ENCODE measurements around the gene SH3PXD2A. TPM values are rescaled to one million over a fixed set of nuclear protein-coding genes. Genes with fewer than 3 reads are reported as not detected.

Gene SH3PXD2A
- total RNA-seq, 1 donor from 2014 or later: 12.4 TPM

DNA sequence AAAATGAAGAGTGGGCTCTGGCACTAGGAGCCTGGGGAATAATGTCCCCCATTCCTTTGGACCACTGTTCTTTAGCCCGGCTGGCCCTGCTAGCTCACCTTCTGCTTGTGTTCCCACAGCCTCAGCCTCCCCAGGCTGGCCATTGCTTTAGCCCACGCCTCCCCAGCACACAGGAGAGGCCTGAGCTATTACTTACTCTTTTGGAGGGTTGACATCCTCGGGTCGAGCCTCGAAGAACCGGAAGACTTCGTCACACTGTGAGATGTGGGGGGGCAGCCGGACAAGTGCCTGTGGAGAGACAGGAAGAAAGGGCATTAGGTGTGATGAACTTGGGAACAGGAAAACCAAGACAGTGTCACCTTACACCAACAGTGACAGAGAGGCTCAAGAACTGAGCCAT lies 131.3 kb downstream of the SH3PXD2A start:
- TF ChIP-seq, protein P1, sequence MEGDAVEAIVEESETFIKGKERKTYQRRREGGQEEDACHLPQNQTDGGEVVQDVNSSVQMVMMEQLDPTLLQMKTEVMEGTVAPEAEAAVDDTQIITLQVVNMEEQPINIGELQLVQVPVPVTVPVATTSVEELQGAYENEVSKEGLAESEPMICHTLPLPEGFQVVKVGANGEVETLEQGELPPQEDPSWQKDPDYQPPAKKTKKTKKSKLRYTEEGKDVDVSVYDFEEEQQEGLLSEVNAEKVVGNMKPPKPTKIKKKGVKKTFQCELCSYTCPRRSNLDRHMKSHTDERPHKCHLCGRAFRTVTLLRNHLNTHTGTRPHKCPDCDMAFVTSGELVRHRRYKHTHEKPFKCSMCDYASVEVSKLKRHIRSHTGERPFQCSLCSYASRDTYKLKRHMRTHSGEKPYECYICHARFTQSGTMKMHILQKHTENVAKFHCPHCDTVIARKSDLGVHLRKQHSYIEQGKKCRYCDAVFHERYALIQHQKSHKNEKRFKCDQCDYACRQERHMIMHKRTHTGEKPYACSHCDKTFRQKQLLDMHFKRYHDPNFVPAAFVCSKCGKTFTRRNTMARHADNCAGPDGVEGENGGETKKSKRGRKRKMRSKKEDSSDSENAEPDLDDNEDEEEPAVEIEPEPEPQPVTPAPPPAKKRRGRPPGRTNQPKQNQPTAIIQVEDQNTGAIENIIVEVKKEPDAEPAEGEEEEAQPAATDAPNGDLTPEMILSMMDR (IDR thresholded peaks at IDR 0.05; ENCODE audit: insufficient read depth, low read length, severe bottlenecking): no peak
- no peak for DNase-seq (ENCODE audit: low read depth)
- Histone ChIP-seq H3K27me3 (ENCODE audit: control insufficient read depth, insufficient read depth, low read length) (no peaks in the 10 kb centered on the region), H3K4me3 (ENCODE audit: low read depth, low read length) (no peak overlapping the region), H3K36me3 (ENCODE audit: control insufficient read depth, insufficient read depth, low read length) (peaks cover 39% of the 10 kb centered on the region)
- FAIRE-seq: peak; percentile 77

DNA sequence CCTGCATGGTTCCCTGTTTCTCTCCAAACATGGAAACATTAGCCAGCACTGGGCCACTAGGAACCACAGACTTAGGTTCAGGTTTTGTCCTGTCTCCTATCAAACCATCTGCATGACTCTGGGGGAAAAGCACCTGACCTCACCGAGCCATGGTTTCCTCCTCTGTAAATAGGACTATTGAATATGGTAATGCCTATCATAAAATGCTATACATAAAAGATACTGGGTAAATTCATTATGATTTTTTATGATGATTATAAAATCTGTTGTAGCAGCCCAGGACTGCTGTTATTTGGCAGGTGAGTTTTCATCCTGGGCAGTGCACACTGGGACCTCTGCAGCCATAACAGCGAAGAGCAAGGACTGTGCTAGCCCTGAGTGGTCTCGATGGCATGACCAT lies 131.8 kb downstream of the SH3PXD2A start:
- Histone ChIP-seq H3K36me3 (ENCODE audit: control insufficient read depth, insufficient read depth, low read length) (peaks cover 39% of the 10 kb centered on the region), H3K27me3 (ENCODE audit: control insufficient read depth, insufficient read depth, low read length) (no peaks in the 10 kb centered on the region), H3K4me3 (ENCODE audit: low read depth, low read length) (no peak overlapping the region)
- TF ChIP-seq, protein P1 (IDR thresholded peaks at IDR 0.05; ENCODE audit: insufficient read depth, low read length, severe bottlenecking): no peak
- DNase-seq (ENCODE audit: low read depth): no peak
- no peak for FAIRE-seq

DNA sequence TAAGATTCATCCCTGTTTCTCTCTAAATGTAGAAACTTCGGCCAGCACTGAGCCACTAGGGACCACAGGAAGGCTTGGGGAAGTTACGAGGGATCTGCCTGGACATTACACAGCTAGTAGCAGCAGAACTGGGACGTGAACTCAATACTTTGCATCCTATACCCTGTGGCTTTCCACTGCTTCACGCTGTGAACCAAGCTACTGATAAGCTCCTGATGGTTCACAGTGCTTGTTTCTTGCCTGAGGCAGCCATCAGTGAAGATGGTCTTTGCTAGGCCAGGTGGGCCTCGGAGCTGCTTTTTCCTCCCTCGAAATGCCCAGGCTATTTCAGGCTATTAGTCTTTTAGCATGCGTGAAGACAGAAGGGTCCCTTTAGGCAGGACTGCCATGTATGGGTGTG lies 132.7 kb downstream of the SH3PXD2A start:
- no peak for FAIRE-seq
- TF ChIP-seq, protein P1 (IDR thresholded peaks at IDR 0.05; ENCODE audit: insufficient read depth, low read length, severe bottlenecking): no peak
- no peaks in the 10 kb centered on the region for H3K27me3 ChIP-seq (ENCODE audit: control insufficient read depth, insufficient read depth, low read length)
- H3K4me3 ChIP-seq (ENCODE audit: low read depth, low read length): no peak overlapping the region
- H3K36me3 ChIP-seq (ENCODE audit: control insufficient read depth, insufficient read depth, low read length): peaks cover 32% of the 10 kb centered on the region
- DNase-seq (ENCODE audit: low read depth): no peak

DNA sequence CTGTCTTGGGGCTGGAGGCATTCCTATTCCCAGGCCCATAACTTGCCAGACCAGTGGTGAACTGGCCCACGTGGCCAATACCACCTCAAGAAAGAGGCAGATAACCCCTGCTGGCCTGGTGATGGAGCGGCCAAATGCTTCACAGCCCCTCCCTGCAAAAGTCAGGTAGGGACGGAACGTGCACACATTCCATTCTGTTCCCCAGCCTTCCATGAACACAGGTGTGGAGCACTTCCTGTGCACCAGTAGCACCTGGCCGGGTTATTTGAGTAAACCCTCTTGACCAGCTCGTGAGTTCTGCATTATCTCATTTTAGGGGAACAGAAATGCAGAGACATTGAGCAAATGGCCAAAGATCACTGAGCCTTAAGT lies 134.4 kb downstream of the SH3PXD2A start:
- TF ChIP-seq, protein P1 (IDR thresholded peaks at IDR 0.05; ENCODE audit: insufficient read depth, low read length, severe bottlenecking): no peak
- FAIRE-seq (no peak), DNase-seq (ENCODE audit: low read depth) (no peak)
- H3K4me3 ChIP-seq (ENCODE audit: low read depth, low read length): no peak overlapping the region
- no peaks in the 10 kb centered on the region for H3K27me3 ChIP-seq (ENCODE audit: control insufficient read depth, insufficient read depth, low read length)
- H3K36me3 ChIP-seq (ENCODE audit: control insufficient read depth, insufficient read depth, low read length): peaks cover 25% of the 10 kb centered on the region

DNA sequence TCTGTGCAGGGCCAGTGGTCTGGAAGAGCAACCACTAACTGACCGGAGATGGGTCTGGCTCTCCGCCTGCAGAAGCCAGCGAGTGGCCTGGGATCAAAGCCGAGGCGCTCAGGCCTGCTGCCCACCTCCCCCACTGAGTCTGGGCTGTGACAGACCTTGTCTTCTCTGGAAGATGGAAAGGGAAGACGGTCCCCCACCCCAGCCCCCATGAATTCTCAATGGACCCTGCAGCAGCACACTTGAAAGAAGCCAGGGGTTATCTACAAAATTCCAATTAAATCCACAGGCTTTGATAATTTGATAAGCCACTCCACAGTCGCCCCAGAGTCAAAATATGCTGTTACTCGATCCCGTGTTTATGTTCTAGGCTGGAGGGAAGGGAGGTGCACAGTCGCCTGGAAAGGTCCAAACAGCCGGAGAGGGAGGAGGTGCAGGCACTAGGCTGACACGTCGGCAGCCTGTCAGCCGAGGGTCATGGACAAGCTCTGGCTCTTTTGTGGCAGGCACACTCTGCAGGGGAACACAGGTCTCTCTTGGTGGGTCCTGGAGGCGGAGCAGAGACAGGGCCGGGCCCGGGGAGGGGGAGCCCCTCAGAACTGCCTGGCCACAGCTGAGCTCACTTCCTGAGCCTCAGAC lies 134.9 kb downstream of the SH3PXD2A start:
- no peak for FAIRE-seq
- DNase-seq (ENCODE audit: low read depth): no peak
- Histone ChIP-seq H3K4me3 (ENCODE audit: low read depth, low read length) (no peak overlapping the region), H3K27me3 (ENCODE audit: control insufficient read depth, insufficient read depth, low read length) (no peaks in the 10 kb centered on the region), H3K36me3 (ENCODE audit: control insufficient read depth, insufficient read depth, low read length) (peaks cover 24% of the 10 kb centered on the region)
- TF ChIP-seq, protein P1 (IDR thresholded peaks at IDR 0.05; ENCODE audit: insufficient read depth, low read length, severe bottlenecking): no peak

DNA sequence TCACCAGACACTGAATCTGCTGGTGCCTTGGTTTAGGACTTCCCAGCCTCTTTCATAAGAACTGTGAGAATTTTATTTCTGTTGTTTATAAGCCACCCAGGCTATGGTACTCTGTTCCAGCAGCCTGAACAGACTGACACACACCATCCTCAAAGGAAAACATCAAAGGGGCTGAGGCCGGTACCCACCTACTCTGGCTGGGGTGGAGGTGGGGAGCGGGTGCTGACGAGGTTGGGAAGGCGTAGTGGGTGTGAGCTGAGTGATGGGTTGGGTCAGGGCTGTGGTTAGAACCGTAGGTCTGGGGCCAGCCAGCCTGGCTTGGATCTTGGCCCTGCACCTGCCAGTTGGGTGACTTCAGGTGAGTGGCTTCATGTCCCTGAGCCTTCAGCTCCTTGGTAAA lies 136.3 kb downstream of the SH3PXD2A start:
- Histone ChIP-seq H3K4me3 (ENCODE audit: low read depth, low read length) (no peak overlapping the region), H3K36me3 (ENCODE audit: control insufficient read depth, insufficient read depth, low read length) (peaks cover 22% of the 10 kb centered on the region), H3K27me3 (ENCODE audit: control insufficient read depth, insufficient read depth, low read length) (no peaks in the 10 kb centered on the region)
- no peak for FAIRE-seq
- DNase-seq (ENCODE audit: low read depth): no peak
- TF ChIP-seq, protein P1 (IDR thresholded peaks at IDR 0.05; ENCODE audit: insufficient read depth, low read length, severe bottlenecking): no peak
